ENCODE data around the gene CCNY. TPM values are rescaled to one million over a fixed set of nuclear protein-coding genes. Genes with fewer than 3 reads are reported as not detected.

The CCNY gene
- total and polyA plus RNA-seq, 8 donors = 60.9 to 87.6 (median 81.7) TPM

DNA sequence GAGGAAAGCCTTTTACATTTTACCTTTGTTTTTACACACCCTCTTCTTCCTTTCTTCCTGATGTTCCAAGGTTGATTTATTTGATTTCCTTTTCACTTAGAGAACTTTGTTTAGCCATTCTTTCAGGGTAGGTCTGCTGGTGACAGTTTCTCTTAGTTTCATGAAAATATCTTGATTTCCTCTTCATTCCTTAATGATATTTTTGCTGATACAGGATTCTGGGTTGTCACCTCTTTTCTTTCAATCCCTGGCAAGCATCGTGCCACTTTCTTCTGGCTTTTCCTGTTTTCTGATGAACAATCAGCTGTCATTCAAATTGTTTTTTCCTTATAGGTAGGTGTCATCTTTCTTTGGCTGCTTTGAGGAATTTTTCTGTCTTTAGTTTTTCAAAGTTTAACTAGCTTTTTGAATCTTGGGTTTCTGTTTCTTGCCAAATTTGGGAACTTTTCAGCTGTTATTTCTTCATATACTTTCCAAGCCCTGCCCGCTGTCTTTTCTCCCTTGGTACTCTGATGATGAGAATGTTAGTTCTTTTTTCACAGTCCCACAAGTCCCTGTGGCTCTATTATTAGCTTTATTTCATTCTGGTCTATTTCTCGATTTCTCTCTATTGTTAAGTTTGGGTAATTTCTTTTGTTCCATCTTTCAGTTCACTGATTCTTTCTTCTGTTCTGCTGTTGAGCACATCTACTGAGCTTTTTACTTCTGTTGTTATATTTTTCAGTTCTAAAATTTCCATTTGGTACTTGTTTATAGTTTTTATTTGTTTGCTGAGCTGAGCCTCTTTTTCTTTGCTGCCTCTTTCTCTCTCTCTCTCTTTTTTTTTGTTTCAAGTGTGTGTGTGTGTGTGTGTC is 102.6 kb downstream of the CCNY start:
- Histone ChIP-seq H3K27me3 (no peaks in the 10 kb centered on the region), H3K4me3 (no peak overlapping the region), H3K36me3 (no peaks in the 10 kb centered on the region), H3K9me3 (peaks cover 2 to 24% of the 10 kb centered on the region in 2 donors), H3K27ac (no peak overlapping the region), H3K4me1 (peaks cover 3 to 17% of the 10 kb centered on the region in 2 donors)
- DNase-seq (no peak), ATAC-seq (no peak)
- intact Hi-C loops (cut with DNase I) = no loop called here
- no peak for TF ChIP-seq CTCF (IDR thresholded peaks at IDR 0.05)

GRCh38 chr10:35440016-35440415 is 103.7 kb downstream of the CCNY start:
- no peak for ATAC-seq
- H3K27ac ChIP-seq = no peak overlapping the region
- no peak for DNase-seq
- H3K27me3 ChIP-seq = no peaks in the 10 kb centered on the region
- H3K4me1 ChIP-seq = peaks cover 0 to 14% of the 10 kb centered on the region in 2 donors
- H3K4me3 ChIP-seq = no peak overlapping the region
- intact Hi-C loops (cut with DNase I) = no loop called here
- H3K36me3 ChIP-seq = no peaks in the 10 kb centered on the region
- TF ChIP-seq CTCF (IDR thresholded peaks at IDR 0.05) = no peak
- peaks cover 4 to 35% of the 10 kb centered on the region in 2 donors for H3K9me3 ChIP-seq

- ATAC-seq = no peak
These were observed 105.7 kb downstream of the CCNY start for GRCh38 chr10:35442028-35442427.

GRCh38 chr10:35442592-35442991 is 106.3 kb downstream of the CCNY start:
- intact Hi-C loops (cut with DNase I) = no loop called here
- Histone ChIP-seq H3K4me1 (peaks cover 12 to 18% of the 10 kb centered on the region in 2 donors), H3K27me3 (no peaks in the 10 kb centered on the region), H3K4me3 (no peak overlapping the region), H3K9me3 (peaks cover 4 to 41% of the 10 kb centered on the region in 2 donors), H3K27ac (no peak overlapping the region), H3K36me3 (no peaks in the 10 kb centered on the region)
- no peak for TF ChIP-seq CTCF (IDR thresholded peaks at IDR 0.05)
- ATAC-seq (no peak), DNase-seq (no peak)

More at GRCh38 chr10:35442028-35442427, 105.7 kb downstream of the CCNY start:
- H3K4me1 ChIP-seq = peaks cover 8 to 12% of the 10 kb centered on the region in 2 donors
- intact Hi-C loops (cut with DNase I) = no loop called here
- no peak overlapping the region for H3K4me3 ChIP-seq
- H3K36me3 ChIP-seq = no peaks in the 10 kb centered on the region
- no peaks in the 10 kb centered on the region for H3K27me3 ChIP-seq
- H3K27ac ChIP-seq = no peak overlapping the region
- no peak for DNase-seq
- H3K9me3 ChIP-seq = peaks cover 4 to 41% of the 10 kb centered on the region in 2 donors
- no peak for TF ChIP-seq CTCF (IDR thresholded peaks at IDR 0.05)

GRCh38 chr10:35443858-35444257 is 107.5 kb downstream of the CCNY start:
- TF ChIP-seq CTCF (IDR thresholded peaks at IDR 0.05) = no peak
- Histone ChIP-seq H3K4me3 (no peak overlapping the region), H3K36me3 (no peaks in the 10 kb centered on the region), H3K9me3 (peaks cover 4 to 37% of the 10 kb centered on the region in 2 donors), H3K27me3 (no peaks in the 10 kb centered on the region), H3K4me1 (peaks cover 24 to 30% of the 10 kb centered on the region in 2 donors), H3K27ac (no peak overlapping the region)
- intact Hi-C loops (cut with DNase I) = no loop called here
- no peak for DNase-seq
- ATAC-seq = no peak
